ENCODE data around the gene HACD4.

The HACD4 gene

DNA sequence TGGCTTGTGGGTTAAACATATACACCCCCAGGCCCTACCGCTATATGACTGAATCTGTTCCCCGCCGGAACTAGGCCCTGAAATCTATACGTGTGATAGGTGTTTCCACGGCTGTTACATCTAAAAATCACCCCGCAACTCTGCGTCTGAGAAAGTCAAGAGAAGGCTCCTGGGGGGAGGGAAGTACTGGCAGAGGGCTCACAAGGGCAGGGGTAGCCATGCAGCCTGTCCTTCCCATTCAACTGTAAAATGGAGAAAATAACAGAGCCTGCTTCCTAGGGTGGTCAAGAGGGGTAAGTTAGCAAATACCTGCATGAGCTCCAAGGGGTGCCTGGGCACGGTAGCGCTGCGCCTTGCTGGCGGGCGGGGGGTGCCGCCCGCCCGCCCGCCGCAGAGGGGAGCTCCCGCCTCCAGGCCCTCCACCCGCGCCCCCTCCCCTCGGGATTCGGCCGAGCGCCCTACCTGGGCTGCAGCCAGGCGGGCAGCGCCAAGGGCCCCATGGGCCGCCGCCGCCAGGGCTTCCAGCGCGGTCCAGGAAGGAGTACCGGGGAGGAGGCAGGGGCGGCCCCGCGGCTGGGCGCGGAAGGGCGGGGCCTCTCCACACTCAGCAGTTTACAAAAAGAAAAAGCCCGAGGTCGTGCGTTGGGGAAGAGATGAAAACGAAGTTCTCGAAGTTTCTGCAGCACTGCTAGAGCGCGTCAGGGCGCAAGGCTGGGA lies at the start of gene HACD4:
TSS of gene HACD4 (minus strand) at position 550 of the 717 bp plus-strand sequence. CDS start at position 500, 50 bp downstream.
- DNase-seq: peak; percentile 66

- no peak for DNase-seq
These were observed 49.4 kb upstream of the HACD4 start for GRCh38 chr9:21080793-21081192.

DNA sequence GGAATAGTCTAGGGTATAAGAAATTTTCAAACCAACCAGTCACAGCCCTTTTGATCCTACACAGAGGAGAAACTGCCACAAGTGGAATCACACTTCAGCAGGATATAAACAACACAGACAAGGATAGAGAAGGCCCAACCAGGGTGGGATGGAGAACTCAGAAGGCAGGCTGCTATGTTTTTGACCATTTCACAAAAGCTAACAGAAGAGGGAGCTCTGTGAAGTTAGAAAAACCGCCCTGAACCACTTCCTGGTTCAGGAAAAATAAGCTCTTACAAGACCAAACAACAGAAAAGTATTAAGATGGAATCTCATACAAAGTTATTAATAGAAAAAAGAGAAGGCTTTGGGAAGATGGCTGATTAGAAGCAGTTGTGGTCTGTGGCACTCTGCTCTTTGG lies 47.3 kb upstream of the HACD4 start:
- no peak for DNase-seq

DNA sequence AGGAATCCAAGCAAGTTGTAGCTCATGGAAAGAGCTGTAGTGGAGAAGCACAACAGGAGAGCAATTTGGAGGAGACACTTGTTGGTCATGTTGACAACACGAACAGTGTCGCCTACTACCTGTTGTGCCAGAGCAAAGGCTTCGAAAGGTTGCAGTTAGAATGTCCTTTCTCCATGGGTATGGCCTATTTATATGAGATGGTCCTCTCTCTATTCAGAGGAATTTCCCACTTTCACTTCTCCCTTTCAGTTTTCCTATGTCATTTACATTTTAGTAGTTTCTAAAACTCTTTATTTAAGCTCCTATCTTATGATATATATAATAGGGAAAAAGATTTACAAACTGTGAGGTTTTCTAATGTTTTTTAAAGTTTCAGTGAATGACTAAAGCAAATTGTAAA lies 46.3 kb upstream of the HACD4 start, which contains the start of gene IFNB1:
TSS of gene IFNB1 (minus strand) at position 162 of the 400 bp plus-strand sequence. CDS start at position 89, 73 bp downstream.
- no peak for DNase-seq

DNA sequence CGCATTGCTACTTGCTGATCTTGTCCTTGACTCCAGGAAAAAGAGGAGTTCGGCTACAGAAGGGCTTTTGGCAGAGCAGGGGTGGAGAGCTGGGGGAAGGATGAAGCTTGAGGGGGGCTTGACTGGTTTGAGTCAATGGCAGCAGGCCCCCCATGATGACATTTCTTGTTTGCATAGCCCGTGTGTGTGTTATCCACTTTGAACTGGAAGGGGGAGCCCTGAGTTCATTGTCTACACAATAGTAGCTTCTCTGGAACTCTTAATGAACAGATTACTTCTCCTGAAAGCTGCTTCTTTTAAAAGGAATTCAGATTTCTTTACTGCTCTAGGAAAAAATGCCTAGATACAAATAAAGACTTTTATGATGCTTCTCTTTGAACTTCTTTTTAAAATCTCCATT lies 44.0 kb upstream of the HACD4 start:
- DNase-seq: no peak

- no peak for DNase-seq
These were observed 39.5 kb upstream of the HACD4 start for GRCh38 chr9:21070906-21071305.

DNA sequence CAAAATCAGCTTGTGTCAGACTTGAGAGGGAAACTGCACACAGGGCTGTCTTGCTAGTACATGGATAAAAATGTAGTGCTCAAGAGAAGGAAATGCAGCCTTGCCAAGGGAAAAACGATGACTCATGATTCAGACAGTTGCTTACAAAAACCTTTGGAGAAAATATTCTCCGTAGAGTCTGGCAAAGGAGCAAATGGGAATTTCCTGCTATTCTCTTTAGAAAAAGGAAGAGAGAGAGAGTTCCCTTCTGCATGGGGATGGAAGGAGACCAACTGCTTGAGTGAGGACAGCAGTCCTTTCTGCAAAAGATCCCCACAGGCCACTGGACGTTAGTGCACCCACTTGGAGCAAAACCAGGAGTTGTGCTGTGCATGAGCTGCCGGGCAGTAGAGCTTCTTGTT lies 38.7 kb upstream of the HACD4 start:
- DNase-seq: no peak

DNA sequence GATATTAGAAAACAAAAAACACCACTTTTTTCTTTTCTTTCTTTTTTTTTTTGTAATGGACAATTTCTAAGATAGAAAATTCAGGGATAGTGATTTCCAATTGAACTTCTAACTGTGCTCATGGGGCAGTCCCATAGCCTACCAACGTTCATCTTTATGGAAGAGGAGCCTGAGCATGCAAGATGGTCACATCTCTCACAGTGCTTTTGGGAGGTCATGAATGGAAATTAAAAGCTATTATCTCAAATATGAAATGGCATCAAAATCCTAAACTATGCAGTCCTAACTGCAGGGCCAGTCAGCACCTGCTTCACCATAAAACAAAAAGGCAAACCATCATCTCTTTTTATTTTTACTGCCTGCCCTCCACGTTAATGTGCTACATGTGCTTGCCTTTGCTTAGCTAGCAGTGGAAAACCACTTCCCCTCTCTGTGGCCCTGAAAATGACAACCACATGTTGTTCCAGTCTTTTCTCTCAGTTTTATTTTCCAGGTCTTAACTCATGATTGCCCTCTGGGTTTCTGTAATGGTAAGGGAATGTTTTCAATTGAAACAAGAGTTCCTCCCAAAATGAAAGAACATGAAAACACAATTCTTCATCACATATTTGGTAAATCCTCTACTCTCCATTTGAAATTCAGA lies 29.6 kb upstream of the HACD4 start:
- no peak for DNase-seq

GRCh38 chr9:21056931-21057330 lies 25.5 kb upstream of the HACD4 start:
- no peak for DNase-seq

DNA sequence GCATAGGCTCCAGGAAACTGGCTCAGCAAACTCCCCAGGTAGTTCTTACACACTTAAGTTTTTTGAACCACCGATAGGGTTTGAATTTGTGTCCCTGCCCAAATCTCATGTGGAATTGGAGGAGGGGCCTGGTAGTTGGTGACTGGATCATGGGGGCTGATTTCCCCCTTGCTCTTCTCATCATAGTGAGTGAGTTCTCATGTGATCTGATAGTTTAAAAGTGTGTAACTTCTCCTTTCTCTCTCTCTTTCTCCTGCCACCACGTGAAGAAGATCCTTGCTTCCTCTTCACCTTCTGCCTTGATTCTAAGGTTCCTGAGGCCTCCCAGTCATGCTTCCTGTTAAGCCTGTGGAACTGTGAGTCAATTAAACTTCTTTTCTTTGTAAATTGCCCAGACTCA lies 22.4 kb upstream of the HACD4 start:
- no peak for DNase-seq

DNA sequence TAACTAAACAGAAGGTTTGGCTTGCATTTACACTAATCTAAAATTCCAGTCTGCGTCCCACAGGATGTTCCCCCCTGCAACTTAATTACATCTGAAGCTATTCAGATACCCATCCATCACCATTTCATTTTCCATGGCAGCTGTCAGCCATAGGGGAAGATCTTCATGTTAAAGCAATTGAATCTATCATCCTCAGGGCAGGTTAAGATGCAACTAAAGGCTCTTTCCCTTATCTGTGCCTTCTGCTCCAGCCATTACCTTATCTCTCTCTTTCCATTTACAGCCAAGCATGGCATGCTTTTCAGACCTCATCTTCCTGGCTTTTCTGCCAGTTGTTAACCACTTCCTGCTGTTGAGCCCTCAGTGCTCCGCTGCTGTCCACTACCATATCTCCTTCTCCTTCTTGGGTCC lies 15.8 kb upstream of the HACD4 start:
- DNase-seq: no peak

- no peak for DNase-seq
These were observed 12.4 kb upstream of the HACD4 start for GRCh38 chr9:21043841-21044240.

DNA sequence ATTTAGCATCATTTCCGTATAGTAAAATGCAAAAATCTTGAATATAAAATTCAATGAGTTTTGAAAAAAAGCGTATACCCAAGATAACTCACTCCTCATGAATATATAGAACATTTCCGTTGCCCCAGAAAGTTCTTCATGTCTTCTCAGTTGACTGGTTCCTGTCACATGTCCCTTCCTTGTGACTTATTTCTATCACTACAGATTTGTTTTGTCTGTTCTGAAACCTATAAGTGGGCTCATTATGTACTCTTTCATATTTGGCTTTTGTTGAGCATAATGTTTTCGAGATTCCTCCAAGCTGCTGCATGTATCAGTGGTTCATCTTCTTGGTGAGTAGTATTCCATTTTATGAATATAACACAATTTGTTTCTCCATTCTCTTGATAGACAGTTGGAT lies 11.0 kb upstream of the HACD4 start:
- DNase-seq: no peak

DNA sequence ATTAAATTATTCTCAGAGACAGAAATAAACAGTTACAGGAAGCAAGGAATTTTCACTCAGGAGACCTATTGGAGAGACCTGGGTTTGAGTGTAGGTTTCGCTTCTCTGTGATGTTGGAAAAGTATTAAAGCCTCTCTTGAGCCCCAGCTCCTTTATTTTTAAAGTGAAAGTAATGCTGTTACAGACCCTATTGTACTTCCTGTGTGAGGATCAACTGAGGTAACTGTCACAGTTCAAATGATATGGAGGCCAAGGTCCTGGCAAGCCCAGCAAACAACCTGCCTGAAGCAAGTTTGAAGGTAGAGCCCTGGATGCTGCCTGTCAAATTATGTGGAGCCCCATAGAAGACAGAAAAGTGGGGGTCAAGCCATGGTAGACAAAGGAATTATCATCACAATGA lies 7.9 kb upstream of the HACD4 start:
- no peak for DNase-seq

GRCh38 chr9:21037278-21037677 lies 5.8 kb upstream of the HACD4 start:
- DNase-seq: no peak

DNA sequence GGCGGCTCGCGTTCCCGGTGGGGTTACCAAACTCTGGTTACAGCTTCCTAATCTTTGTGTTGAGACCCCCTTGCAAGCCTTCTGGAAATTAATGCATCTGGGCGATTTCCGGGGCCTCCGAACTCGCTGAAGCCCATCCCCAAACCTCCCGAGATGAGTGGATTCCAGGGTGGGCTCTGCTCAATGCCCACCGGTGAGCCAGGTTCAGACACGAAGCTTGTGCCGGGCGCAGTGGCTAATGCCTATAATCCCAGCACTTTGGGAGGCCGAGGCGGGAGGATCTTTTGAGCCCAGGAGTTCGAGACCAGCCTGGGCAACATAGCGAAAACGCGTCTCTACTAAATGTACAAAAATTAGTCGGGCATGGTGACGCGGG lies 356 bp upstream of the HACD4 start:
- no peak for DNase-seq

- peak; percentile 5 for DNase-seq
These were observed 928 bp downstream of the HACD4 start for GRCh38 chr9:21030389-21031035.

DNA sequence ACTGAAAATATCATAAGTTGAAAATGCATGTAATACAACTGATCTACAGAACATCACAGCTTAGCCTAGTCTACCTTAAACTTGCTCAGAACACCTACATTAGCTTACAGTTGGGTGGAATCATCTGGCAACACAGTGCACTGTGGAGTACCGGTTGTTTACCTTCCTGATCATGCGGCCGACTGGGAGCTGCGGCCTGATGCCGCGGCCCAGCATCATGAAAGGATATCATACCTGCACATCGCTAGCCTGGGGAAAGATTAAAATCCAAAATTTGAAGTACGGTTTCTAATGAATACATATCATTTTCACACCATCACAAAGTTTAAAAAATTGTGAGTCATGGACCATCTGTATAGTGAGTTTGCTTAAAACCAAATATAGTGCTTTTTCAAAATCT lies 1.8 kb downstream of the HACD4 start:
- DNase-seq: no peak

DNA sequence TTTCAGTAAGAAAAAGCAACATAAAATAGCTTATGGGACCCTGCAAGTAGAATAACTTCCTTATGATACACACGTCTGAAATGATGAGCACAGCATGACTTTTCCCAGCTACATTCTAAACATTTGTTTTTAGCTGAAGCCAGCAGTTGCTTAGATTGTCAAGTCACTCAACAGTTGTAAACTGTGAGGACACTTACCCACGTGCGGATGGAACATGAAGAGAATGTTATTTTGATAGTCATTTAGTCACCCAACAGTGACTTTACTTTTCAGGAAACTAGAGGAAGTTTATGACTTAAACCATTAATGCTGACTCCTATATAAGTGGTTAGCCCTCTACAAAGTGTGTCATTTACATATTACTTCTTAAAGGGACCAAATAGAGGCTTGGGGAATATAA lies 3.0 kb downstream of the HACD4 start:
- DNase-seq: no peak

GRCh38 chr9:21027295-21027694 lies 4.1 kb downstream of the HACD4 start:
- DNase-seq: no peak

DNA sequence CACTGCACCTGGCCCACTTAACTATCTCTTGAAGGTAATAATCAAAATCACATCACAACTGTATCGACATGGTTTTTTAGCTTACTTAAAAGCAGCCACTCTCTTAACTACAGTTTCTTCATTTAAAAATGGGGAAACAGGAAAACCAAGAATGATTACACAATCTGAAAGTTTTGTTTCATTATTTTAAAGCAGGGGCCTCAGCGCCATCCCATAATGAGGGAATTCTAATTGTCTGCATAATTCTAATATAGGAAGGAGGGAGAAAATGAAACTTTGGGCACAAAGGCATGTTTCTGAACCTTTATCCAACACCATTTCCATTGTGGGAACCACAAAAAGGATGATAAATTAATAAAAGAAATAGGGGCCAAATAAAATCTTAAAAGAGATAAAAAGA lies 7.6 kb downstream of the HACD4 start:
- no peak for DNase-seq

GRCh38 chr9:21018177-21018576 lies 13.3 kb downstream of the HACD4 start:
- DNase-seq: no peak

DNA sequence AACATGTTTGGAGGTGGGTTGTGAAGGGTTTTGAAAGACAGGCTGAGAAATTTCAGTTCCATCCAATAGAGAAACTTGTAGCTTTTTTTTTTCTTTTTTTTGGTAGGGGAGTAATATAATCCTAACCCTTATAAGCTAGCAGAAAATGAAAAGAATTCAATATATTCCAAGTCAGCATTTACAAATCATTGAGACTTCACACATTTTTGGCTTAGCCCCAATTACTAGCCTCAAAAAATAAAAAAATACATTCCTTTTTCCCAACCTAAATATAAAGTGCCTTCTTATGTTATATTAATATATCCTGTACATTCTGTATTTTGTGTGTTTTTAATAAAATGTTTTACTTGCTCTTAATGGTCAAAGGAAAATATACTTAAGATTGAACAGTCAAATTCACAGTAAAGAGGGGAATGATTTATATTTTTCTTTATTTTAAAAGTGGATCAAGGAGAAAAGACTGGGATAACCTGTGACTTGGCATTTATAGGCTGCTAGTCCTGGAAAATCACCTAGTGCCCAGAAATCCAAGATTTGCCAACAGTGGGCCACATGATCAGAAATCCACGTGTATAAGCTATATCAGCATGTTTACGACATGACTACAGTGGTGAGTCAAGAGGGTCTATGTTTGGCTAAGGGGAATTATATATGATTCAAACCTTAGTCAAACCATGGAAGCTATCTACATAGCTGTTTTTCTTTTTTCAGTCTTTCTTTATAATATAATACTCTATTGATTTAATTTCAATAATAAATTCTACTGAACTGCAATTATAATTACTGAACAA lies 14.5 kb downstream of the HACD4 start:
- no peak for DNase-seq

Measured in activated naive CD4-positive, alpha-beta T cell treated with Interleukin-2 at 50 U/mL for 16 hours (primary cell).